HK-2 (cell line): ENCODE results near the gene IGLL5.

Experiments used
- DNase-seq: peaks from one replicate; pipeline ENCODE4 v3.0.0-alpha.2; 2018; ENCODE audit not compliant: unreplicated experiment

Gene IGLL5

DNA sequence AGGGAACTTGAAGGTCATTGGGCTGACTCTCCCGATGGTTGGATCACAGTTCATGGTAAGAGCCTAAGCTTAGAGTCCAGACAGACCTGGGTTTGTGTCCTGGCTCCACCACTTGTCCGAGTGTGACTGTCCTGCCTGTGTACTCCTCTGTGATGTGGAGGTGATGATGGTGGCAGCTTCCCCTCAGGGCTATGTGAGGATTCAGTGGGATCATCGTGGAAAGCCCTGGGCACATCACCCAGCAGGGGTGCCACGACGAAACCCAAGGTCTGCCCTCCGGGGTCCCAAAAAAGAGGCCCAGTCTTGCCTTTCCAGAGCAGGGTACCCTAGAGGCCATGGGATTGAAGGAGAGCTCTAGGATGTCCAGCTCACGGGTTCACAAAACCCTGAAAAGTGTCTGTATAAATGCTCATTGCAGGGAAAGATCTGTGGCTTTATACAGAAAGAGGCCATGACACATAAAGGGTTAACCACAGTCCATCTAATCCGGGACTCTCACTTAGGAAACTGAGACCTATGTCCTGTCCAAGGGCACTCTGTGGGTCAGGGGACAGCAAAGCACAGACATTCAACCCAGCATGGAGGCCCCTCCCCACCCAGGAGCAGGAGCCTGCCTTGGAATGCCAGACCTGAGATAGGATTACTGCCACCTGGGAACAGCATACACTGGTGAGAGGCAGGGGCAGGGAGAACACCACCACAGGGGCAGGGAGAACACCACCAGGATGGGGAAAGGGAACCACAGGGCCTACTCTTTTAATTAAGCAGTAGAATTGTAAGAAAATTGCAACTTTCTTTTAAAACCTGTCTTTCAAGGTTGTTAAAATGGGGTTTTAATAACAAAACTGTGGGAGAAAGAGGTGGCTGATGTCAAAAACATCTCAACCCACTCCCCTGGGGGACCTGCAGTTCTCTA, 51.3 kb downstream of the IGLL5 start:
- no peak for DNase-seq

DNA sequence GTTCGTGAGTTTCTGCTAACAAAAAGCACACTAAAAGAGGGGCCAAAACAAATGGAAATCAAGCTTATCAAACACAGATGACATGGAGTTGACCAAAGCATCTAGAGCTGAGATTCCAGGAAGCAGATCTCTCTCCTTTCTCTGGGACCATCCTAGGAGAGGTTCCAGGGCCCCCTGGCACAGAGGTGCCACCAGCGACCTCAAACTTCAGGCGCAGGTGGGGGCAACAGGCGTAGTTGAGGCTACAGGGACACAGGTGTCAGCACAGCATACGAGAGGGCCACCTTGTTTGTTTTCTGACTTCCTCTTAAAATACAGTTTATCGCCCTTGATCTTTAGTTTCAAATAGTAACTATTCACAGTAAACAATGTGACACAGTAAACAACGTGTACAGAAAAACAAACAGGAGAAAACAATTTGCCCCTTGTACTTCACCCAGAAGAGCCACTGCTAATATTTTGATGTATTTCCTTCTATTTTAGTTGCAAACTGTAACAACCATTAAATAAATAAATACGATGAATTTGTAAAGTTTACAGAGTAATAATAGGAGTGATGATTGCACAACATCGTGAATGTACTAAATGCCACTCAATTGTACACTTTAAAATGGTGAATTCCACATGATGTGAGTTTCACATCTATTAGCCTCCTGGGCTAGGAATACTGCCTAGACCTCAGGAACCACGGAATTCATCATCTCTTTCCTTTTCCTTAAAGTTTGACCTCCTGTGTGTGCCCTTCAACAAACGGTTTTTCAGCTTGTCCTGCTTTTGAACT, 52.2 kb downstream of the IGLL5 start:
- DNase-seq, result no peak

DNA sequence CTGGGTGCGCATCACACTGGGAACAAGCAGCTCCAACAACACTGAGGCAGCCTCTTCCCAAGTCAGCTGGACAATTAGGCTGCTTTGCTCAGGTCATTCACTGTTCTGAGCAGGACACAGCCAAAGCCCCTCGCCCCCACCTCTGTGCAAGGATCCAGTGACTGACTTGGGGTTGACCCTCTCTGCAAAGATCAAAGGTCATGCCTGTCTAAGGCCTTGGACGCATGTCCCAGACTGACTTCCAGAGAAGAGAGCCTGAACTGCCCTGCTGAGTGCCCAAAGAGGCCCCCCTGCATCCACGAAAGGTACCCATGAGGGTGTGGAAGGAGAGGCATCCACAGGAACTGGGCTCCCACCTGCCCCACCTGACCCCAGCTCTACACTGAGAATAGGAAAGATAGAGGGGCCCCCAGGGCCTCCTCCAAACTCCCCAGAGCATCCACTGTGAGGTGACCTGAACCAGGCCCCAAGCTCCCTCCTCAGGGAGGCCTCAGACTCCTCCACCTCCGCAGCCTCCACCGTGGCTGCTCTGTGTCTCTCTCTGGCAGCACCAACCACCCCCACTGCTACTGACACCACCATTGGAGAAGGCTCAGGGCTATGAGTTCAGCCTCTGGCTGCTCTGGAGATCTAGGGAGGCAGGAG, 53.5 kb downstream of the IGLL5 start:
- DNase-seq, result no peak

DNA sequence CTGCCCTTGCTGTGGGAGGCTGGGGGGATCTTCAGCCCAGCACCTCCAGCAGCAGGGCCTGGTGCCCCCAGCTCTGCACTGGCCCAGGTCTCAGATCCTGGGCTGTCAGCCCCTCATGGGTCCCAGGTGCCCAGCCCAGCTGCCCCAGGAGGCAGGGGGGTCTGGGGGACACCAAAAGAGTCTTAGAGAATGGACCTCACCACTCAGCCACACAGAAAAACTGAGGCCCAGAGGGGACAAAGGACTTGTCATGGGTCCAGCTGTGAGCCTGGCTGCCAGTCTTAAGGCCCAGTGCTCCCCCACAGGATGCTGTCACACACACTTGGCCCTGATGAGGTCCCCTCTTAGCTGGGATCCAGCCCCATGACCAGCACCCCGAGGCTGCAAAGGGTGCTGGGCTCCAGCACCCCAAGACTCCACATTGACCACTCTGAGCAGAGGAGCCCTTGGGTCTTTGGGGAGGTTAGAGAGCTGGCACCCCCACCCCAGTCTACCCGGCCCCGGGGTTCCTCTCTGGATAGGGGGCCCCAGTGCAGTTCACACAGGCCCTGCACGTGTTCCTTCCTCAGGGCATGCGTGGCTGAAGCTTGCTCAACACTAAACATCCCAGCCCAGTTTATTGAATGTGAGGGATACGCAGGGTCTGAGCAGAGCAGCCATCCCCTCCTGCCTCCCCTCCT, 54.4 kb downstream of the IGLL5 start:
- DNase-seq, result no peak

DNA sequence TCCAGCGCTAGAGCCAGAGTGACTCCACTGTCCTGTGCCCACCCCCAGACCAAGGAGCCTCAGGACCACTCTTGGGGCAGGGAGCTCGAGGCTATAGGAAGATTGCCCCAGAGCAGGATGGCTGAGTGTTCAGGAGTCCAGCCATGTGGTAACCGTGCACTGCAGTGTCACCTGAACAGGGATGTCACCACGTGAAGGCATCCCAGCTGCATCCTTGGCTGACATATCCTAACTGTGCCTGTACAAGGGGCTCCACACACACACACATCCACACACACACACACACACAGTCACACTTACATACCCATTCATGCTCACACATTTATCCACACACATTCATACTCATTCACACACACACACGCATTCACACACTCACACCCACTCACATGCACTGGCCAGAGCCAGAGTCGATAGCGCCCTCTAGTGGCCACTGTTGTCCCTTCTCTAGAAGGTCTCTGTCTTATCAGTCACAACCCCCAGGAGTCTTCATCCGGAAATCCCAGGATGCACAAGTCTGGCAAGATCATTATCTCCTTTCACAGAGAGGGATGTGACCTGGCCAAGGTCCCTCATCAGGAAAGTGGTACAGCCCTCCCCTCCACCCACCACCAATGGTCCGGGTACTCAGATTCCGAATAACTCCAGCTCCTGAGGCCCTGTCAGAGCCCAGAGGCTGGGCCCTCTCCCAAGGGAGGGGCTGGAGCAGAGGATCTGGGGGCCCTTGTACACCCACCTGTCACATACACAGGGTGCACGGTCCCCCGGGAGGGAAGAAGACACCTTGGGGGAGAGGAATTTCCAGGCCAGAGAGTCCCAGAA, 55.1 kb downstream of the IGLL5 start:
- DNase-seq, result peak; percentile 58

DNA sequence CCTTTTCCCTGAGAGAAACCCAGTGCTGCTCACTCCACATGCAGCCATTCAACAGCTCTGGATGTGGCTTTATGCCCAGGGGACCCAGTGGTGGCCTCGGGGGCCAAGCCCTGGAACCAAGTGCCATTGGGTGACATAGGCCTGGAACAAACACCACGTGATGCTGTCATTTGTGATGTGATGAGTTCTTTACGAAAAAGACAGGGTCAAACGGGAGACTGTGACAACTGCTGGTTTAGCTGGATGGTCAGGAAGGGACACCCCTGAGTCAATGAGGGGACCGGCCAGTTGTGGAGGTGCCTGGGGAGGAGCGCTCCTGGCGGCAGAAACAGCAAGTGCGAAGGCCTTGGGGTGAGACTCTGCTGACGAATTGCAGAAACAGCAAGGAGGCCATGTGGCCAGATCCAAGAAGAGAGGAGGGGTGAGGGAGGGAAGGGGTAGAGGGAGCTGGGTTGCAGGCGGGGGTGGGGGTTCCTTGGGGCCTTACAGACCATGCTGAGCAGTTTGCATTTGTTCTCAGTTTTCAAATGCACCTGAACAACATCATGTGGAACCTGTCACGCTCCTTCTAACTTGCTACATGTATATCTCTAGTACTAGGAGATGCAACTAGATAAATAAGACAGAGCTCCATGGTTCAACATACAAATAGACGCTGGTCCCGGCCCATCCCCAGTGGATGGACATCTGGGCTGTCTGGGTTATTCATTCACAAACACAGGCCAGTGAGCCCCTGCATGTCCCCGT, 56.1 kb downstream of the IGLL5 start:
- DNase-seq, result no peak

DNA sequence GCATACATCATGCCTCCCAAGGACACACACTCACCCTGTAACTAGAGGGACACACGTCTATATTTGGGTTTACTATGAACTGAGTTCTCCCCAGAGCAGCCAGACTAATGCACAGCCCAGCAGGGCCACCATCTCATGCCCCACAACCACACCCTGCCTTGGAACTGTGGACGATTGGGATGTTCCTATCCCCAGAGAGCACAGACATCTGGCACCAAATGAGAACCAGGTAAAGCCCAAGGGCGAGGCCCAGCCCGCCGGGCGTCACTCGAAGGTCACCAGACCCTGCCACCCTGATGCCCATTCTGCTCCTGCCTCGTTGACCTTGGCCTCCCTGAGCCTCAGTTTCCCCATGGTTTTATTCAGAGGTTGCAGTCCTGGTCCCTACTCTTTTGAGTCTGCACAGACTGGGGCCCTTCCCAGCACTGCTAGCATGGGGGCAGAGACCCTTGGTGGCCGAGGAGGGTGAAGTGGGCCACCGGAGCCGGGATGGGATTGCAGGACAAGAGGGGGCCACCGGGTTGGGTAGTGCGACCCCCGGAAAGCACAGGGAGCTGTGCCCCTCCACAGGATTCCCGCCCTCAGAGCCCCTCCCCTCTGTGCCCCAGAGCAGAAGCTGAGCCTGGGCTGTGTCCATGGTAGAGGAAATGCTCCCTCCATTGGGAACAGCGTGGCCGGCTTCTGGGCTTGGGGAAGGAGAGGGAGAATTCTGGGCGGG, 56.8 kb downstream of the IGLL5 start:
- no peak for DNase-seq

DNA sequence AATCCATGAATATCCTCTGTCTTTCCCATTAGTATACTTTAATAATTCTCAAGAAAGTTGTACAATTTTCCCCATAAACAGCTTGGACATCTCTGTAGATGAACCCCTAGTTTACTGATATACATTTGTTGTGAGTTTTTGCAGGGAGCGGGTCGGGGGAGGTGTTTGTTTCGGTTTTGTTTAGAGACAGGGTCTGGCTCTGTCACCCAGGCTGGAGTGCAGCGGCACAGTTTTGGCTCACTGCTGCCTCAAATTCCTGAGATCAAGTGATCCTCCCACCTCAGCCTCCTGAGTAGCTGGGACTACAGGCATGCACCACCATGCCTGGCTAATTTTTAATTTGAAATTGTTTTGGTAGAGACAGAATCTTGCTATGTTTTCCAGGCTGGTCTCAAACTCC, 57.6 kb downstream of the IGLL5 start:
- no peak for DNase-seq
